GM23338 (cell line): Measurements from ENCODE around the gene GABBR1. TPM values are rescaled to one million over a fixed set of nuclear protein-coding genes. Genes with fewer than 3 reads are reported as not detected.

Experiments used
- ATAC-seq: fragments of 200-7000 bp; cut with Tn5 transposase; 3 replicates; pipeline ENCODE4 v1.9.1; 2020
- DNase-seq: peaks from one replicate; pipeline ENCODE4 v3.0.0-alpha.2; 2015; ENCODE audit warnings: low spot score
- H2AFZ ChIP-seq: fragments of 200-600 bp; sonication (generic); 2 replicates; pipeline ENCODE4 v1.8.0; 2016; ENCODE audit warnings: antibody characterized with exemption, mild to moderate bottlenecking, moderate library complexity
- H3F3A ChIP-seq: fragments of 200-600 bp; sonication (generic); replicated peaks from 2 replicates; pipeline ENCODE4 v1.8.0; 2017; ENCODE audit warnings: antibody characterized with exemption, mixed run types, low read depth
- H3K27ac ChIP-seq: fragments of 200-600 bp; sonication (generic); 2 replicates; pipeline ENCODE4 v1.6.1; 2016; ENCODE audit warnings: low read depth
- H3K27me3 ChIP-seq: fragments of 200-600 bp; sonication (generic); 2 replicates; pipeline ENCODE4 v1.8.0; 2016; ENCODE audit warnings: mild to moderate bottlenecking, mixed run types, moderate library complexity; ENCODE audit not compliant: insufficient read depth
- H3K36me3 ChIP-seq: fragments of 200-600 bp; sonication (generic); 2 replicates; pipeline ENCODE4 v1.8.0; 2016; ENCODE audit warnings: mild to moderate bottlenecking; ENCODE audit not compliant: insufficient read depth
- H3K4me1 ChIP-seq: fragments of 200-600 bp; sonication (generic); 2 replicates; pipeline ENCODE4 v1.8.0; 2016; ENCODE audit warnings: mild to moderate bottlenecking, moderate library complexity; ENCODE audit not compliant: insufficient read depth
- H3K4me2 ChIP-seq: fragments of 200-600 bp; sonication (generic); 2 replicates; pipeline ENCODE4 v1.7.1; 2017; ENCODE audit warnings: mixed run types
- H3K4me3 ChIP-seq: fragments of 200-600 bp; sonication (generic); 2 replicates; pipeline ENCODE4 v1.6.1; 2016; ENCODE audit warnings: mixed run types
- H3K79me2 ChIP-seq: fragments of 200-600 bp; sonication (generic); replicated peaks from 2 replicates; pipeline ENCODE4 v1.8.0; 2017; ENCODE audit warnings: mild to moderate bottlenecking; ENCODE audit not compliant: insufficient read depth
- H3K9me2 ChIP-seq: fragments of 200-600 bp; sonication (generic); 2 replicates; pipeline ENCODE4 v1.8.0; 2017; ENCODE audit not compliant: insufficient read depth
- H4K20me1 ChIP-seq: fragments of 200-600 bp; sonication (generic); replicated peaks from 2 replicates; pipeline ENCODE4 v1.8.0; 2017; ENCODE audit warnings: mild to moderate bottlenecking; ENCODE audit not compliant: insufficient read depth
- H3K27ac Mint-ChIP-seq: 2 replicates; pipeline ENCODE4 v1.8.0; 2020; ENCODE audit warnings: inconsistent platforms, mild to moderate bottlenecking, moderate library complexity, mixed read lengths
- H3K27me3 Mint-ChIP-seq: 3 replicates; pipeline ENCODE4 v1.8.0; 2022; ENCODE audit warnings: low read depth, mild to moderate bottlenecking, moderate library complexity, mixed read lengths, inconsistent platforms; ENCODE audit not compliant: insufficient read depth, poor library complexity
- H3K36me3 Mint-ChIP-seq: 3 replicates; pipeline ENCODE4 v1.8.0; 2021; ENCODE audit warnings: low read depth, mild to moderate bottlenecking, inconsistent platforms, moderate library complexity, mixed read lengths
- H3K4me1 Mint-ChIP-seq: 3 replicates; pipeline ENCODE4 v1.8.0; 2020; ENCODE audit warnings: mild to moderate bottlenecking, inconsistent platforms, mixed read lengths
- H3K4me3 Mint-ChIP-seq: 3 replicates; pipeline ENCODE4 v1.8.0; 2021; ENCODE audit warnings: moderate library complexity, mild to moderate bottlenecking, inconsistent platforms, mixed read lengths
- H3K9me3 Mint-ChIP-seq: 3 replicates; pipeline ENCODE4 v1.8.0; 2020; ENCODE audit warnings: moderate library complexity, mild to moderate bottlenecking, inconsistent platforms, mixed read lengths
- CREB1 ChIP-seq: fragments of 250-450 bp; sonication (Bioruptor Pico); IDR thresholded peaks from 2 replicates; pipeline ENCODE4 v1.5.0; 2020; ENCODE audit warnings: low read depth, mild to moderate bottlenecking, moderate library complexity
- CTCF ChIP-seq, 2 experiments: fragments of 200-600 bp in 1 of 2; sonication (generic) in 1 of 2; conservative IDR thresholded peaks; 2 replicates each; pipeline versions ENCODE4 v1.5.1 to v1.6.1; 2016 to 2017; ENCODE audit warnings: antibody characterized with exemption in 2 of 2, low read depth in 2 of 2, mild to moderate bottlenecking in 2 of 2, moderate library complexity in 1 of 2
- EZH2phosphoT487 ChIP-seq: fragments of 200-600 bp; sonication (generic); IDR thresholded peaks from one replicate; pipeline ENCODE4 v1.8.1; 2018; ENCODE audit warnings: antibody characterized with exemption; ENCODE audit not compliant: unreplicated experiment
- NANOG ChIP-seq: IDR thresholded peaks from 2 replicates; pipeline ENCODE4 v1.6.1; 2016; ENCODE audit warnings: antibody characterized with exemption, borderline replicate concordance
- POLR2AphosphoS5 ChIP-seq: IDR thresholded peaks from 2 replicates; pipeline ENCODE4 v1.6.1; 2016; ENCODE audit warnings: antibody characterized with exemption, low read depth
- REST ChIP-seq: IDR thresholded peaks from one replicate; pipeline ENCODE4 v1.6.1; 2018; ENCODE audit warnings: antibody characterized with exemption; ENCODE audit not compliant: unreplicated experiment
- ZNF331 ChIP-seq: fragments of 250-450 bp; sonication (Bioruptor Pico); IDR thresholded peaks from 2 replicates; pipeline ENCODE4 v1.5.0; 2020; ENCODE audit warnings: low read depth, mild to moderate bottlenecking, moderate library complexity
- ZNF462 ChIP-seq: fragments of 250-450 bp; sonication (Bioruptor Pico); IDR thresholded peaks from 2 replicates; pipeline ENCODE4 v1.5.0; 2020; ENCODE audit warnings: mild to moderate bottlenecking, moderate library complexity
- polyA plus RNA-seq: library from polyadenylated mRNA; unstranded; fragments of >200 nt; fragmentation: Nextera tagmentation; extraction: Ambion mirVana; gene quantifications from 2 replicates; pipeline ENCODE4 v1.2.1, GENCODE V29; 2016
- total RNA-seq: library from RNA; depleted of rRNA; stranded (reverse); fragments of >200 nt; shearing (Covaris generic); gene quantifications from 2 replicates; pipeline ENCODE4 v1.2.3, GENCODE V29; 2014

GABBR1 gene
- total and polyA plus RNA-seq, 2 experiments from 2014 or later = 42.8 to 78.9 TPM

GRCh38 chr6:29611426-29611825, 21.6 kb downstream of the GABBR1 start:
- peaks cover 85% of the 10 kb centered on the region for H3K36me3 ChIP-seq

More at GRCh38 chr6:29611426-29611825, 21.6 kb downstream of the GABBR1 start:
- H3F3A ChIP-seq = peaks cover 30% of the 10 kb centered on the region; the same call in 1 of the 2 replicates
- Mint-ChIP-seq H3K9me3 (no peaks in the 10 kb centered on the region), H3K36me3 (peaks cover 96% of the 10 kb centered on the region), H3K4me3 (no peak overlapping the region), H3K27me3 (peaks cover 2% of the 10 kb centered on the region), H3K27ac (no peak overlapping the region), H3K4me1 (no peaks in the 10 kb centered on the region; the same call in 2 of the 3 replicates)
- H3K4me2 ChIP-seq = no peak overlapping the region
- no peaks in the 10 kb centered on the region for H3K9me2 ChIP-seq
- no peak for ATAC-seq
- no peak for TF ChIP-seq EZH2phosphoT487
- TF ChIP-seq REST = no peak
- no peak for TF ChIP-seq POLR2AphosphoS5
- TF ChIP-seq ZNF462 (CRISPR knock-in tag) = no peak
- no peak for TF ChIP-seq CTCF (conservative IDR thresholded peaks at IDR 0.05; ENCODE audit: low read depth in 2 of 2)
- no peak for TF ChIP-seq CREB1 (CRISPR knock-in tag)
- no peak for TF ChIP-seq ZNF331 (CRISPR knock-in tag)
- TF ChIP-seq NANOG = no peak
- no peaks in the 10 kb centered on the region for H3K4me1 ChIP-seq
- H4K20me1 ChIP-seq = peaks cover 21% of the 10 kb centered on the region
- H3K27me3 ChIP-seq = no peaks in the 10 kb centered on the region
- no peak for DNase-seq
- H3K4me3 ChIP-seq = no peak overlapping the region
- H2AFZ ChIP-seq = no peak overlapping the region
- peaks cover 27% of the 10 kb centered on the region for H3K79me2 ChIP-seq
- H3K27ac ChIP-seq = 0 out of 2 replicates have a peak overlapping the region, but pooled peaks have one; percentile 69
